GM19328 (cell line): ENCODE results near the gene ZNF648.
"Not testable (repeated sequence)": the region's sequence is repeated elsewhere in the genome, so short reads cannot be mapped to it uniquely, and the experiment has no call there.

ENCODE experiments used
- ATAC-seq: cut with Tn5 transposase; IDR thresholded peaks from one replicate; pipeline ENCODE4 v1.9.1; 2021; ENCODE audit warnings: mild to moderate bottlenecking, moderate library complexity; ENCODE audit not compliant: unreplicated experiment

Gene ZNF648, protein sequence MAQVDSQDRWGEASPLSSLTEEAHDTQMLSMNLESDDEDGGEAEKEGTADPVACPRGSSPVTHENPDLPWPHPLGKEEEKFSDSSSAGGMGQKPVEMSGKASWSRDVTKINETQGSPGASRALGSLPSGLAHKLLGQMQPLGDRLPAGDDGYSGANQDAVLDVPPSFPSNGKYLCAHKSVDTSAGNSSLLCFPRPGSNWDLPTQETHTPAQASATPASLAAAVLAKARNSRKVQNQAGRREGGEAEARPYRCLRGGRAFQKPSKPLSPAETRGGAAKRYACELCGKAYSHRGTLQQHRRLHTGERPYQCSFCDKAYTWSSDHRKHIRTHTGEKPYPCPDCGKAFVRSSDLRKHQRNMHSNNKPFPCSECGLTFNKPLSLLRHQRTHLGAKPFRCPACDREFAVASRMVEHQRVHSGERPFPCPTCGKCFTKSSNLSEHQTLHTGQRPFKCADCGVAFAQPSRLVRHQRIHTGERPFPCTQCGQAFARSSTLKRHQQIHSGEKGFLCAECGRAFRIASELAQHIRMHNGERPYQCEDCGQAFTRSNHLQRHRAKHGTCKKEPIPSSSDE

DNA sequence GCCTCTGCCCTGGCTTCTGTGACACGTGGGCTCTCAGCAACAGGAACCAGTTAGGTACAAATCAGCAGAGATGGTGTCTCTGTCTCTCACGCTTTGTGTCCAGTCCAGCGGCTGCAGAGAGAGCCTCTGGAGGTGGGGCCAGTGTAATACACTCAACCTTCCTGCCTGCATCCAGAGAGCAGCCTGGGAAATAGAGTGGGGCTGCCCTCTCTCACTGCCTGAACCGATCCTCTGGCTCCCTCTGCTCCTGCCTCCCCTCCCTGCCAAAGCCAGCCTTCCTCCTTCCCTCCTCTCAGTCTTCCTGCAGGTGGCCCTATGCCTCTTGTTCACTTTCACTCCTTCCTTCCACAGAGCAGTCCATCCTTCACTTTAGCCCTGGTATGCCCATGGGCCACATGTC is at the start of gene ZNF648:
Gene ZNF648, minus strand, starts transcription at position 119 of the 400 bp plus-strand sequence. CDS start 3,702 bp downstream, outside the sequence.
- ATAC-seq: no peak

DNA sequence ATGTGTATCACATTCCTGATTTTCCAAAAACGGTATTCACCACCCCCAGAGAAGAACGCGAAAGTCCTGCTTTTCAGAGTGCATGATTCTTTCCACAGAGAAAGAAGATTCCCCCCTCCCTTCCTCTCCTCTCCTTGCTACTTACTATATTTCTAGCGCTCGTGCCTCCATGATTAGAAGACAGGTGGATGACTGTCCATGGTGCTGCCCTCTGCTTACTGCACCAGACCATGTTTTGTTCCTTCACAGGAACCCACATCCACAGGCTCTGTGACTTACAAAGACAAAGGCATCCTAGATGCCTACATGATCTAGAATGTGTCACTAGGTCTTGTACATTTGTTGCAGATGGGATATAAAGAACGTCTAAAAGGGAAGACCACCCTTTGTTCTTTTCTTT is 49.1 kb upstream of the ZNF648 start:
- no peak for ATAC-seq

DNA sequence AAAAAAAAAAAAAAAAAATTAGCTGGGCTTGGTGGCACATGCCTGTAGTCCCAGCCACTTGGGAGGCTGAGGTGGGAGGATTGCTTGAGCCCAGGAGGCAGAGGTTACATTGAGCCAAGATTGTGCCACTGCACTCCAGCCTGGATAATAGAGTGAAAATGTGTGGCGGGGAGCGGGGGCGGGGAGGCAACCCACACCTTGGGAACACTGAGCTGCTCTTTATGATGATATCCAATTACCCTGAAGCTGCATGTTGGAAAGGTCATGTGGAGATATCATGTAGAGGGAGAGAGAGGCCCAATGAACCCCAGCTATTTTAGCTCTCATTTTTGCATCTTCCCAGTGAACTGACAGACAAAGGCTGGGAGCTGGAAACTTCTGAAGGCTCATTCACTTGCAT is 48.3 kb upstream of the ZNF648 start:
- ATAC-seq: no peak

DNA sequence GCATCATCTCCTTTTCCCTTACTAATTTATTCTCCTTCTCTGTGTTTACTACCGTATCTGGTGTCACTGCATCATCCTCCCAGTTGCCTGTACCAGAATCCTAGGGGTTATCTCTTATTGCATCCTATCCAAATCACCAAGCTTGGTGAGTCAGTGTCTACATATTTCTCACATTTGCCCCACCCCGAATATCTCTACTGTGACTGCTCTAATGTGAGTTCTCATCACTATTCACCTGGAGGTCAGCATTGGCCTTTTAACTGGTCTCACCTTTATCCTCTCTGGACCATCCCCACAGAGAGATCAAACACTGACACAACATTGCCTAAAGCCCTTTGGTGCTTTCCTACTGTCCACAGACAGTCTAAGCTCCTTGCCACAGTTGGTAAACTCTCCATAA is 45.7 kb upstream of the ZNF648 start:
- ATAC-seq: no peak

DNA sequence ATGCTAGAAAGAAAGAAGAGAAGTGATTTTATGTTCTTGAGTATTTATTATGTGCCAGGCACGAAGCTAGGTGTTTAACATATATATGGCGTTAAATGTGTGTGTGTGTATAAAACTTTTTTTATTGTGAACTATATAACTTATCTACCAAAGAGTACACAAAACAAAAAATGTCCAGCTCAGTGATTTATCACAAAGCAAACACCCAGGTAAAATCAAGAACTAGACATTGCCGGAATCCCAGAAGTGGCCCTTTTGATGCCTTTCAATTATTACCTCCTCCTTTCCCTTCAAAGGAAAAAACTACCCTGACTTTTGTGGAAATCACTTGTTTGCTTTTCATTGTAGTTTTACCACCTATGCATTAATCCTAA is 40.5 kb upstream of the ZNF648 start:
- ATAC-seq: no peak

DNA sequence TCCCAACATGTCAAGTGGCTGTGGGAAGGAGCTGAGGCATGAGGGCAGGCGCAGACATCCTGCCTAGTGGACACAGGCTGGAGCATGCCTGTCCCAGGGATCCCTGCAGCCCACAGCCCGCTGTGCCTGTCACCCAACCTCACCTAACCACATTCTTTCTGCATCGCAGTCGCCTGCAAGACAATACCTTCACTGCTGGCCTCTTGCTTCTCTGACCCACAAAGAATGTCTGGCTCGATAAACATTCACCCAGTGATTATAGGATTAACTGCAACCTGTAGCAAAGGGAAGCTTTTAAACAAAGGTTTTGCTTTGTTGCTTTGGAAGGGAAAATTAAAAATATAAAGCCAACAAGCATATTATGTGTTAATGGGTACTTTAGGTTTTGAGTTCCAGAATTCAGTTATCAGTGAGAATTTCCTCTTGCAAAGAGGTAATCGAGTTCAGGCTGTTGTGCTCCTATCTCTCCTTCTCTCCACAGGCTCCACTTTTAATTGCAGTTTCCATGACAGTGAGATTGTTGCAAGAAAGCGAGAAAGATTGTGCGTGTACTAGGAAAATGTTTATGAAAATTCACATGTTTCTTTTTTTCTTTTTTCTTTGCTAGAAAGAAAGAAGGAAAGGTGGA is 40.0 kb upstream of the ZNF648 start:
- ATAC-seq: no peak

DNA sequence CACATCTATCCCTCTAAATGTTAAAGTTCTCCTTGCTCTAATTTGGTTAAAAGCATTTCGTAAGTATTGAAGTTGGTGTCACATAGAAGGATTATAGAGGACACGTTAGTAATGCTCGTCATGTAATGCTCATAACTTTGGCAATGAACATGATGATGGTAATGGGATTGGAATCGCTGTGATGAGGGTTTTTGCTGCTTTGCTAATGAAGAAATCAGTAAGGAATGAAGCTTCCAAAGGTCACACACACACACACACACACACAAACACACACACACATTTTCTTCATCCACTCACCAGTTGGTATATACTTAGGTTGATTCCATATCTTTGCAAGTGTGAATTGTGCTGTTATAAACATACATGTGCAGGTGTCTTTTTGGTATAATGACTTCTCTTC is 36.8 kb upstream of the ZNF648 start:
- no peak for ATAC-seq

DNA sequence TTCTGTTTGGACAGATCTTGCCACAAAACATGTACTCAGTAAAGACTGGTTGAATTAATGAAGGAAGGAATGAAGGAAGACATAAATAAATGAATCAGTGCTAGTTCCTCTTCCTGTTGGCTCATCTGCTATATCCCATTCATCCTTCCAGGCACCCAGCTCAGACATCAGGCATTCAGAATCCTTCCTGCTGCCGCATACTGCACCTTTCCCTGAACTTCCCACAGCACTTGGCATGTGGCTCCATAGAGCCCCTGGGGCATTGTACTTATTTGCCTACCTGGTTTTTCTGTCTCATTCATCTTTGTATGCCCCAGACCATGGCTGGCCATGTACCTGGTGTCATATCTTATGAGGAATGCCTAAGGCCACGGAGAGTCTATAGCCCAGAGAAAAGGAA is 34.4 kb upstream of the ZNF648 start:
- no peak for ATAC-seq

DNA sequence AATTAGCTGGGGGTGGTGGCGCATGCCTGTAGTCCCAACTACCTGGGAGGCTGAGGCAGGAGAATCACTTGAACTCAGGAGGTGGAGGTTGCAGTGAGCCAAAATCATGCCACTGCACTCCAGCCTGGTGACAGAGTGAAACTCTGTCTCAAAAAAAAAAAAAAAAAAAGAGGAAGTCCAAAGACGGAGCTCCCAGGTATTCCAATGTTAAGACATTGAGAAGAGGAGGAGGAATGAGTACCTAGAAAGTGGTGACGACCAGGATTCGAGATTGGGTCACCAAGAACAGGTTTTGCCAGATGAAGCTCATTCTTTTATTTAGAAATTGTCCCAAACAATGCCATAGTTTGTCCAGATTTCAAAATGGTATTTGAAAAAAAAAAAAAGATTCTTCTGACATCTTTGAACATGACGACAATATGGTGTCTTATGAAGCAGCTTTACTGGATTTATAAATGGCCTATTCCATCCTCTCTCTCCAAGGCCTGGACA is 33.0 kb upstream of the ZNF648 start:
- not testable (repeated sequence) for ATAC-seq

DNA sequence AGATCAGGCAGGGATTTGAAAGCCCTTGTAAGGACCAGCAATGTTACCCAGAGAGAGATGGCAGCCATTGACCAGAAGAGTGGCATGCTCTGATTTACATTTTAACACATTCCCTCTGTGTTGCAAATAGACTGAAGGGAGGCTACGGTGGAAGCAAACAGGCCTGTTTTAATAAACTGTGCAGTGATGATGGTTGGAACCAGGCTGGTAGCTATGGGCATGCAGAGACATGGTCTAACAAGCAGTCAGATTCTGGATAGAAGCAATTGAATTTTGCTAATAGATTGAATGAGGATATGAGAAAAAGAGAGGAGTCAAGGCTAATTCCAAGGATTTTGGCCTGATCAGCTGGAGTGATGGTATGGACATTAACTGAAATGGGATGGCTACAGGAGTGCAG is 32.3 kb upstream of the ZNF648 start:
- no peak for ATAC-seq

DNA sequence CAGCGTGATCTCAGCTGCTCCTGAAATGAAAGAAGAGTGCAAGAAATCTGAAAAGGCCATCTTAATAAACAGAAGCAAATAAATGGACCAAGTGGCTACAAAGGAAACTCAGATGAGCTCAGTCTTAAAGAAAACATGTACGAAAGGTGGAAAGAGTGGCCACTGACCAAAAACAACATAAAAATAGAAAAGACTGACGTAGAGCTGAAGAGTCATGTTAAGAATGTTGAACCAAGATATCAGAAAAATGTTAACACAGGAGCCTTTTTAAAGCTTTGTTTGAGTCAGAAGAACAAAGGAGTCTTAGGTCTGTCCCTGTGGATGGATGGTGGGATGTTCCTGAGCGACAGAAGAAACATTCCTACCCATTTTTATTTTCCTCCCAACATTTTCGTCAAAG is 30.8 kb upstream of the ZNF648 start:
- ATAC-seq: no peak

DNA sequence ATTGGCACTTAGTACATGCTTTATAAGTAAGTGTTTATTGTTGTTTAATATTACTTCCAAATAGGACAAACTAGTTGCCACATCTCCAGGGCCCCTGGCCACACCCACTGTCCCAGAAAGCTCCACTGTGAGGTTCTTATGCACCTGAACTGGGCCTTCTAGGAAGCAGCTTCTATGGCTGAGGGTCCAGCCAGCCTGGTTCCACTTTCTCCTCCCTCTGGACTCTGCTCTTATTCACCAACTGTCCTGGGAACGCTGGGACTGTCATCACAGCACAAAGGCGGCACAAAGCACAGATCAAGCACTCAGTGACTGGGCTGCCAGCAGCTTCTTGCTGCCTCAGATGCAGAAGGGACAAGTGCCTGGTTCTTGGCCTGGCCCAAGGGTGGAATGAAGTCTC is 29.6 kb upstream of the ZNF648 start:
- no peak for ATAC-seq

DNA sequence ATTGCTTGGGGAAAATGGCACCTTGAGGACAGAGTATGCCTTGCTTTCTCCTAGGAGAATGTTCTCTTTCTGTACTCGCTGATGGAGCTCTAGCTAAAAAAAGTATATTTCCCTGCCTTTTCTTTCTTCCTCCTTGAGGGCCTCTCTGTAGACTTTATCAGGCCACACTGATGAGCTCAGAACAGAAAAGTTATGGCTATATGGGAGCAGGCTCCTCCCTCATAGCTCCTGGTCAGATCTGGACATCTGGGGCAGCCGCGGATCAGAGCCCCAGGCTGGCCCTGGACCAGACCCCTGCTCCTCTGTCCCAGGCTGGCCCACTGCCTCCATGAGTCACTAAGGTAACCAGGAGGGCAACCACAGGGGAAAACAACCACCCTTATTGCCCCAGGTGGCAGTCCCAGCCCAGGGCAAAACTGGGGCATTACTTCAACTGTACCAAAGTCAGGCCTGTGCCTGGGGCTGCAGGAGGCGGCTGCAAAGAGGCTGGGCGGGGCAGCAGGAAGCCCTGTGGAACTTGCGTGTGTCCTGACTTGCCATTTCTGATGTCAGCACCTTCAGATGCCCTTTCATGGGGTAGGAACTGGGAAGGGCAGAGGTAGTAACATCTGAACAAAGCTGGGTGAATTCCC is 26.3 kb upstream of the ZNF648 start:
- ATAC-seq: no peak

DNA sequence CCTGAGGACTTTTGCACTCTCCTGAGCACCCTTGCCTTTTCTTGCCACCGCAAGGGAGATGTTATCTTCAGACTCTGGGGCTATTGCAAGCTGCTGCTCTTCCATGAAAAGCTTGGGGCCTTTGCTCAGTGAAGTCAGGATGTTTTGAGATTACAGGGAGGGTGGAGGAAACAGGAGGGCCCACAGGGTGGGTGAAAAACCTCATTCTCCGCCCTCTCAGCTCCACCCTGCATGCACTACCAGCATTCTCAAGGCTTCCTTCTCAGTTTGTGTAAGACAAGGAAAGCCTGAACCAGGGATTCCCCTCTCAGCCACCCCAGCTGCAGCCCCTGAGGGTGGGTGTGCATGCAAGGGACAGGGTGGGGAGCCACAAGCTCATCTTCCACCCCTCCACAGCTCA is 25.8 kb upstream of the ZNF648 start:
- no peak for ATAC-seq

DNA sequence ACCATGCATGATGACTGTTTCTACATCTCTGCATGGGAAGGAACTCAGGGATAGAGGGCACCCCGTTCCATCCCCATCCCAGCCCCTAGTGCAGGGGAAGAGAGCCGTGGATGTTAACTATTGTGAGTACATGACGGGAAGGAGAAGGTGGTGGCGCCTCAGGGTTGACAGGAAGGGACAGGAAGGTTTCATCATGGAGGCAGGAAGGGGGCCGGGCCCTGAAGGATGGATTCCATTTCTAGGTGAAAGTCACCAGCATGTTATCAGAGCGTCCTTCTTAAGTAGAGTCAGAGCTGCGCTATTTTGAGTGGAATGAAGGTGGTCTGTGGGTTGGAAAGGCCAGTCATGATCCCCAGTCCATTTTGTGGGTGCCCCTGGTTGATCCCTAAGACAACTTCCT is 25.1 kb upstream of the ZNF648 start:
- ATAC-seq: no peak

DNA sequence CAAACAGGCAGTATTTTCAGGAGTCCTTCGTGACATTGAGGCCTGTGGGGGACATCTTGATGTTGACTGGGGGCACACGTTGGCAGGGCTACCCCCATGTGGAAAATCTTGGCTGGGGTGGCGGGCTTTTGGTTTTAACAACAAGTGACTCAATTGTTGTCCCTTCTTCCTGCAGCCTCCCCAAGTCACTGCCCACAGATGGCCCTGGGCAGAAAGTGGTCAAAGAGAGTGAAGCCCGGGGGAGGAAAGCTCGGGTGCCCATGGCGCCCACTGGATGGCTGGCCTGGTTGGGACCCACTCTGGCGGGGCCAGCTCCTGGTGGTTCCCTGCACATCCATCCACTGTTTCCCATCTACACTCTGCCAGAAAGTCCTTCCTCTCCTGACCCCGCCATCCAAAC is 24.6 kb upstream of the ZNF648 start:
- no peak for ATAC-seq

DNA sequence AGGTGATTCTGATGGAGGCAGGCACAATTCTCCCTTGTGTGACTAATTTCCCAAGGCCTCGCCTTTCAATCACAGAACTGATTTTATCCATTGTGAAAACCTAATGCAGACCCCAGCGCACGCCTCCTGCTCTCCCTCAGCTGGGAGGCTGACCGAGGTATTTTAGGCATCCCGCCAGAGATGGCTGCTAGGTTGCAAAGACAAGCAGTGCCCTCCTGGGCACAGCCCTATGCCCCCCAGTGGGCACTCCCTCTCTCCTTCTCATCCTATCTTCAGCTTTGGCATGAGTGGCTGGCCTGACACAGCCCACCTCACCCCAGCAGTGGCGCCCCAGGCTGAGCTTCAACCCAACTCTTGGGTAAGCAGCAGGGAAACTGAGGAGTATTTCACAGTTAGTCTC is 24.2 kb upstream of the ZNF648 start:
- ATAC-seq: no peak

DNA sequence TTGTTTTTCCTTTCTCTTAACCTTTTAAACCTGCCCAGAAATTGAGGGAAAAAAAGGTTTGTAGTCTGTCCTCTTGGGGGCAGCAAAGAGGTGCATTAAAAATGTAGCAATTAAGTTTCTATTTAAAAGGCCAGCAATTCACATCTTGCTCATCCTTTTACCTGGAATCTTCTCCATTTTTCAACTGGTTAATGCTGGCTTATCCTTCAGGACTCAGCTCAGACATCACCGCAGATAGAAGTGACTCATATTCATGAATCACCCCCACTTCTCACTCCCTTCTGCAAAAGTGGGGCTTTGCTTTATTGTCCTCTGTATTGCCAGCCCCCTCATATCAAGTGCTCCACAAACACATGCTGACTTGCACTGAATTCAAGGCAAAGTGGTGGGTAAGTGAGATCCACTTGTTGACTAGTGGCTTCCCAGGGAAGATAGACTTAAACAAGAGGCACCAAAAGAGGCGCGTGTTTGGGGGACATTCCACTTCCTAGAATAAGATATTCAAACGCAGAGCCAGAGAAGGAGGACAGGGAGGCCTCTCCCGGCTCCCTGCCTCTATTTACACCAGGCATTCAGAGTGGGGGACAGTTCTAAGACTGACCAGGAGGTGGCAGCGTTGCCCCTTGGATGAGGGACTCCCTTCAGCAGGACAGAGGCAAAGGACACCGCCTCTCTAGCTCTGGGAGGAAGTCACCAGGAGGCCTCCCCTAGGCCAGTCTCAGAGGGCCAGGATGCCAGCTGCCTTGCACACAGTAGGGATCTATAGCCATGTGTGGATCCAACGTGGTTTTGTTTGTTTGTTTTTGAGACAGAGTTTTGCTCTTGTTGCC is 23.2 kb upstream of the ZNF648 start:
- no peak for ATAC-seq

DNA sequence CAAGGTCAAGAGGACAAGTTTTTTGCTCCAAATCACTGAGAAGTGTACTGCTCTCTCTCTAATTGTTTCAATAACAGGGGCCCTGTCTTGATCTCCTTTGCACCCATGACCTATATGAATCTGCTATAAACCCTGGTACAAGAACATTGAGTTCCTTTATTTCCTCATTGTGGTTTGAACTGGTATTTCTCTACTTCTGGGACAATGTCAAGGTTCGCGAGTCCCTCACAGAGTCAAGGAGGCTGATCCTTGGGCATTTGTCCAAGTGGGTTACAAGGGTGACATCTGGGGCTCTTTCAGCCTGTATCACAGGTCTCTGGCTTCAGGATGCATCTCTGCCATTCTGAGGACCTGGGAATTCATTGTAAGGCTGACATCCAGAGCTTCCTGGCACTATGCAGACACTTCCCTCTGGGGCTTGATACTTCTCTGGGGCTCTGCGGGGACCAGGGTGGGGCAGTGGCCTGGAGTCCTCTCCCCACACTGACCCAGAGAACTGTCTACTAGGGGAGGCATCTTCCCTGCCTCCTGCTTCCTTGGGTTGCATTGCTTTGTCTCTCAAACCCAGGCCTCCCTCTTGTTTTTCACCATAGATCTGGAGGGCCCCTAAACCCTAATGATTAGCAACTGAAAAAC is 22.5 kb upstream of the ZNF648 start:
- no peak for ATAC-seq

DNA sequence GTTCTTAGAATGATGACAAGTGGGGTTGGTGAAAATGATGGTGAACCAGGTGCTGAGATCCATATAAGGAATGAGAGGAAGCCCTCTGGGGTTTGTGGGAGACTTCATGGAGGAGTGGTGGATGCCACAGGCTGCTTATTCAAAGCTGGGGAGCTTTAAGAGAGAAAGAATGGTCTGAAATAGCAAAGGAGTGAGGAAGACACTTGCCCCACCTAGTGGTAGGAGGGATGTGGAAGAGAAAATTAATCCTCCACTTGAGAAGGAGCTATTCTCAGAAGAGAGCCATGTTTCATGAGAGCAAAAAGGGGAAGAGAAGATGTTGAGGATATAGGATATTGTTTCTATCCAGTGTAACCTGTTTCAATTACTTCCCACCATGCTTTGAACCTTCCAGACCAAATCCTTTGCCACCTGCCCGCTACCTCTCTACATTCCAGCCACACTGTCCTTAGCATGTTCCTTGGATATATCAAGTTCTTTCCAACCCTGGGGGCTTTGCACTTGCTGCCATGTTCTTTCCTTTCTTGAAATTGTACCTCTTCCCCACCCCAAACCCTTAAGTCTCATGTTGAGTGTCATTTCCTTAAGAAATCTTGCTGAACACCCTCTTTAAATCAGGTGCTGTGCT is 19.6 kb upstream of the ZNF648 start:
- ATAC-seq: no peak
